GM23338 (cell line): Measurements from ENCODE around the gene LUZP2. TPM values are rescaled to one million over a fixed set of nuclear protein-coding genes. Genes with fewer than 3 reads are reported as not detected.

ENCODE experiments used
- ATAC-seq: fragments of 200-7000 bp; cut with Tn5 transposase; 3 replicates; pipeline ENCODE4 v1.9.1; 2020
- DNase-seq: peaks from one replicate; pipeline ENCODE4 v3.0.0-alpha.2; 2015; ENCODE audit warnings: low spot score
- H2AFZ ChIP-seq: fragments of 200-600 bp; sonication (generic); 2 replicates; pipeline ENCODE4 v1.8.0; 2016; ENCODE audit warnings: antibody characterized with exemption, mild to moderate bottlenecking, moderate library complexity
- H3F3A ChIP-seq: fragments of 200-600 bp; sonication (generic); replicated peaks from 2 replicates; pipeline ENCODE4 v1.8.0; 2017; ENCODE audit warnings: antibody characterized with exemption, mixed run types, low read depth
- H3K27ac ChIP-seq: fragments of 200-600 bp; sonication (generic); 2 replicates; pipeline ENCODE4 v1.6.1; 2016; ENCODE audit warnings: low read depth
- H3K27me3 ChIP-seq: fragments of 200-600 bp; sonication (generic); 2 replicates; pipeline ENCODE4 v1.8.0; 2016; ENCODE audit warnings: mild to moderate bottlenecking, mixed run types, moderate library complexity; ENCODE audit not compliant: insufficient read depth
- H3K36me3 ChIP-seq: fragments of 200-600 bp; sonication (generic); 2 replicates; pipeline ENCODE4 v1.8.0; 2016; ENCODE audit warnings: mild to moderate bottlenecking; ENCODE audit not compliant: insufficient read depth
- H3K4me1 ChIP-seq: fragments of 200-600 bp; sonication (generic); 2 replicates; pipeline ENCODE4 v1.8.0; 2016; ENCODE audit warnings: mild to moderate bottlenecking, moderate library complexity; ENCODE audit not compliant: insufficient read depth
- H3K4me2 ChIP-seq: fragments of 200-600 bp; sonication (generic); 2 replicates; pipeline ENCODE4 v1.7.1; 2017; ENCODE audit warnings: mixed run types
- H3K4me3 ChIP-seq: fragments of 200-600 bp; sonication (generic); 2 replicates; pipeline ENCODE4 v1.6.1; 2016; ENCODE audit warnings: mixed run types
- H3K79me2 ChIP-seq: fragments of 200-600 bp; sonication (generic); replicated peaks from 2 replicates; pipeline ENCODE4 v1.8.0; 2017; ENCODE audit warnings: mild to moderate bottlenecking; ENCODE audit not compliant: insufficient read depth
- H3K9me2 ChIP-seq: fragments of 200-600 bp; sonication (generic); 2 replicates; pipeline ENCODE4 v1.8.0; 2017; ENCODE audit not compliant: insufficient read depth
- H4K20me1 ChIP-seq: fragments of 200-600 bp; sonication (generic); replicated peaks from 2 replicates; pipeline ENCODE4 v1.8.0; 2017; ENCODE audit warnings: mild to moderate bottlenecking; ENCODE audit not compliant: insufficient read depth
- H3K27ac Mint-ChIP-seq: 2 replicates; pipeline ENCODE4 v1.8.0; 2020; ENCODE audit warnings: inconsistent platforms, mild to moderate bottlenecking, moderate library complexity, mixed read lengths
- H3K27me3 Mint-ChIP-seq: 3 replicates; pipeline ENCODE4 v1.8.0; 2022; ENCODE audit warnings: low read depth, mild to moderate bottlenecking, moderate library complexity, mixed read lengths, inconsistent platforms; ENCODE audit not compliant: insufficient read depth, poor library complexity
- H3K36me3 Mint-ChIP-seq: 3 replicates; pipeline ENCODE4 v1.8.0; 2021; ENCODE audit warnings: low read depth, mild to moderate bottlenecking, inconsistent platforms, moderate library complexity, mixed read lengths
- H3K4me1 Mint-ChIP-seq: 3 replicates; pipeline ENCODE4 v1.8.0; 2020; ENCODE audit warnings: mild to moderate bottlenecking, inconsistent platforms, mixed read lengths
- H3K4me3 Mint-ChIP-seq: 3 replicates; pipeline ENCODE4 v1.8.0; 2021; ENCODE audit warnings: moderate library complexity, mild to moderate bottlenecking, inconsistent platforms, mixed read lengths
- H3K9me3 Mint-ChIP-seq: 3 replicates; pipeline ENCODE4 v1.8.0; 2020; ENCODE audit warnings: moderate library complexity, mild to moderate bottlenecking, inconsistent platforms, mixed read lengths
- CREB1 ChIP-seq: fragments of 250-450 bp; sonication (Bioruptor Pico); IDR thresholded peaks from 2 replicates; pipeline ENCODE4 v1.5.0; 2020; ENCODE audit warnings: low read depth, mild to moderate bottlenecking, moderate library complexity
- EZH2 ChIP-seq: fragments of 200-600 bp; sonication (generic); IDR thresholded peaks from one replicate; pipeline ENCODE4 v1.8.0; 2017; ENCODE audit warnings: antibody characterized with exemption, mild to moderate bottlenecking, low read depth; ENCODE audit not compliant: unreplicated experiment
- EZH2phosphoT487 ChIP-seq: fragments of 200-600 bp; sonication (generic); IDR thresholded peaks from one replicate; pipeline ENCODE4 v1.8.1; 2018; ENCODE audit warnings: antibody characterized with exemption; ENCODE audit not compliant: unreplicated experiment
- JUNB ChIP-seq: IDR thresholded peaks from one replicate; pipeline ENCODE4 v1.6.1; 2016; ENCODE audit warnings: antibody characterized with exemption; ENCODE audit not compliant: unreplicated experiment
- NANOG ChIP-seq: IDR thresholded peaks from 2 replicates; pipeline ENCODE4 v1.6.1; 2016; ENCODE audit warnings: antibody characterized with exemption, borderline replicate concordance
- POLR2AphosphoS5 ChIP-seq: IDR thresholded peaks from 2 replicates; pipeline ENCODE4 v1.6.1; 2016; ENCODE audit warnings: antibody characterized with exemption, low read depth
- STAT1 ChIP-seq: IDR thresholded peaks from one replicate; pipeline ENCODE4 v1.6.1; 2016; ENCODE audit warnings: antibody characterized with exemption; ENCODE audit not compliant: unreplicated experiment
- ZNF114 ChIP-seq: fragments of 250-450 bp; sonication (Bioruptor Pico); IDR thresholded peaks from 2 replicates; pipeline ENCODE4 v1.5.0; 2020; ENCODE audit warnings: mild to moderate bottlenecking, moderate library complexity
- ZNF331 ChIP-seq: fragments of 250-450 bp; sonication (Bioruptor Pico); IDR thresholded peaks from 2 replicates; pipeline ENCODE4 v1.5.0; 2020; ENCODE audit warnings: low read depth, mild to moderate bottlenecking, moderate library complexity
- polyA plus RNA-seq: library from polyadenylated mRNA; unstranded; fragments of >200 nt; fragmentation: Nextera tagmentation; extraction: Ambion mirVana; gene quantifications from 2 replicates; pipeline ENCODE4 v1.2.1, GENCODE V29; 2016
- total RNA-seq: library from RNA; depleted of rRNA; stranded (reverse); fragments of >200 nt; shearing (Covaris generic); gene quantifications from 2 replicates; pipeline ENCODE4 v1.2.3, GENCODE V29; 2014
- TF ChIP-seq, protein P1 (sequence below), 2 experiments: fragments of 200-600 bp in 1 of 2; sonication (generic) in 1 of 2; conservative IDR thresholded peaks; 2 replicates each; pipeline versions ENCODE4 v1.5.1 to v1.6.1; 2016 to 2017; ENCODE audit warnings: antibody characterized with exemption in 2 of 2, low read depth in 2 of 2, mild to moderate bottlenecking in 2 of 2, moderate library complexity in 1 of 2
- TF ChIP-seq, protein P2 (sequence below): IDR thresholded peaks from 2 replicates; pipeline ENCODE4 v1.6.1; 2016; ENCODE audit warnings: antibody characterized with exemption
- TF ChIP-seq, protein P3 (sequence below): fragments of 250-450 bp; sonication (Bioruptor Pico); IDR thresholded peaks from 2 replicates; pipeline ENCODE4 v1.5.0; 2020; ENCODE audit warnings: mild to moderate bottlenecking, moderate library complexity
- TF ChIP-seq, protein P4 (sequence below): IDR thresholded peaks from one replicate; pipeline ENCODE4 v1.6.1; 2018; ENCODE audit warnings: antibody characterized with exemption; ENCODE audit not compliant: unreplicated experiment

LUZP2 gene
- total and polyA plus RNA-seq, 2 experiments from 2014 or later: 2.0 to 9.2 TPM

DNA sequence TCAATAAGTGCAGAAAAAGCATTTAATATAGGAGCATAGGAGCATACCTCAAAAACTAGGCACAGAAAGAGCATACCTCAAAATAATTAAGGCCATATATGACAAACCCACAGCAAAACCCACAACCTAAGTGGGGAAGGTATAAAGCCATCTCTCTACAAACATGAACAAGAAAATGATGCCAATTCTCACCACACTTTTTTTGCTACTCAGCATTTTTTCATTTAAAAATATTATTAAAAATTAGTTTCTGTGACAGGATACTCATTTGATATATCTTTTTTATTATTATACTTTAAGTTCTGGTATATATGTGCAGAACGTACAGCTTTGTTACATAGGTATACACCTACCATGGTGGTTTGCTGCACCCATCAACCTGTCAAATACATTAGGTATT, 352.0 kb downstream of the LUZP2 start:
- TF ChIP-seq EZH2: no peak
- no peak for TF ChIP-seq EZH2phosphoT487
- no peak for TF ChIP-seq POLR2AphosphoS5
- no peak for TF ChIP-seq STAT1
- TF ChIP-seq, protein P1, sequence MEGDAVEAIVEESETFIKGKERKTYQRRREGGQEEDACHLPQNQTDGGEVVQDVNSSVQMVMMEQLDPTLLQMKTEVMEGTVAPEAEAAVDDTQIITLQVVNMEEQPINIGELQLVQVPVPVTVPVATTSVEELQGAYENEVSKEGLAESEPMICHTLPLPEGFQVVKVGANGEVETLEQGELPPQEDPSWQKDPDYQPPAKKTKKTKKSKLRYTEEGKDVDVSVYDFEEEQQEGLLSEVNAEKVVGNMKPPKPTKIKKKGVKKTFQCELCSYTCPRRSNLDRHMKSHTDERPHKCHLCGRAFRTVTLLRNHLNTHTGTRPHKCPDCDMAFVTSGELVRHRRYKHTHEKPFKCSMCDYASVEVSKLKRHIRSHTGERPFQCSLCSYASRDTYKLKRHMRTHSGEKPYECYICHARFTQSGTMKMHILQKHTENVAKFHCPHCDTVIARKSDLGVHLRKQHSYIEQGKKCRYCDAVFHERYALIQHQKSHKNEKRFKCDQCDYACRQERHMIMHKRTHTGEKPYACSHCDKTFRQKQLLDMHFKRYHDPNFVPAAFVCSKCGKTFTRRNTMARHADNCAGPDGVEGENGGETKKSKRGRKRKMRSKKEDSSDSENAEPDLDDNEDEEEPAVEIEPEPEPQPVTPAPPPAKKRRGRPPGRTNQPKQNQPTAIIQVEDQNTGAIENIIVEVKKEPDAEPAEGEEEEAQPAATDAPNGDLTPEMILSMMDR (conservative IDR thresholded peaks at IDR 0.05; ENCODE audit: low read depth in 2 of 2): no peak
- TF ChIP-seq, protein P2, sequence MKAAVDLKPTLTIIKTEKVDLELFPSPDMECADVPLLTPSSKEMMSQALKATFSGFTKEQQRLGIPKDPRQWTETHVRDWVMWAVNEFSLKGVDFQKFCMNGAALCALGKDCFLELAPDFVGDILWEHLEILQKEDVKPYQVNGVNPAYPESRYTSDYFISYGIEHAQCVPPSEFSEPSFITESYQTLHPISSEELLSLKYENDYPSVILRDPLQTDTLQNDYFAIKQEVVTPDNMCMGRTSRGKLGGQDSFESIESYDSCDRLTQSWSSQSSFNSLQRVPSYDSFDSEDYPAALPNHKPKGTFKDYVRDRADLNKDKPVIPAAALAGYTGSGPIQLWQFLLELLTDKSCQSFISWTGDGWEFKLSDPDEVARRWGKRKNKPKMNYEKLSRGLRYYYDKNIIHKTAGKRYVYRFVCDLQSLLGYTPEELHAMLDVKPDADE: no peak
- TF ChIP-seq CREB1: no peak
- TF ChIP-seq, protein P3, sequence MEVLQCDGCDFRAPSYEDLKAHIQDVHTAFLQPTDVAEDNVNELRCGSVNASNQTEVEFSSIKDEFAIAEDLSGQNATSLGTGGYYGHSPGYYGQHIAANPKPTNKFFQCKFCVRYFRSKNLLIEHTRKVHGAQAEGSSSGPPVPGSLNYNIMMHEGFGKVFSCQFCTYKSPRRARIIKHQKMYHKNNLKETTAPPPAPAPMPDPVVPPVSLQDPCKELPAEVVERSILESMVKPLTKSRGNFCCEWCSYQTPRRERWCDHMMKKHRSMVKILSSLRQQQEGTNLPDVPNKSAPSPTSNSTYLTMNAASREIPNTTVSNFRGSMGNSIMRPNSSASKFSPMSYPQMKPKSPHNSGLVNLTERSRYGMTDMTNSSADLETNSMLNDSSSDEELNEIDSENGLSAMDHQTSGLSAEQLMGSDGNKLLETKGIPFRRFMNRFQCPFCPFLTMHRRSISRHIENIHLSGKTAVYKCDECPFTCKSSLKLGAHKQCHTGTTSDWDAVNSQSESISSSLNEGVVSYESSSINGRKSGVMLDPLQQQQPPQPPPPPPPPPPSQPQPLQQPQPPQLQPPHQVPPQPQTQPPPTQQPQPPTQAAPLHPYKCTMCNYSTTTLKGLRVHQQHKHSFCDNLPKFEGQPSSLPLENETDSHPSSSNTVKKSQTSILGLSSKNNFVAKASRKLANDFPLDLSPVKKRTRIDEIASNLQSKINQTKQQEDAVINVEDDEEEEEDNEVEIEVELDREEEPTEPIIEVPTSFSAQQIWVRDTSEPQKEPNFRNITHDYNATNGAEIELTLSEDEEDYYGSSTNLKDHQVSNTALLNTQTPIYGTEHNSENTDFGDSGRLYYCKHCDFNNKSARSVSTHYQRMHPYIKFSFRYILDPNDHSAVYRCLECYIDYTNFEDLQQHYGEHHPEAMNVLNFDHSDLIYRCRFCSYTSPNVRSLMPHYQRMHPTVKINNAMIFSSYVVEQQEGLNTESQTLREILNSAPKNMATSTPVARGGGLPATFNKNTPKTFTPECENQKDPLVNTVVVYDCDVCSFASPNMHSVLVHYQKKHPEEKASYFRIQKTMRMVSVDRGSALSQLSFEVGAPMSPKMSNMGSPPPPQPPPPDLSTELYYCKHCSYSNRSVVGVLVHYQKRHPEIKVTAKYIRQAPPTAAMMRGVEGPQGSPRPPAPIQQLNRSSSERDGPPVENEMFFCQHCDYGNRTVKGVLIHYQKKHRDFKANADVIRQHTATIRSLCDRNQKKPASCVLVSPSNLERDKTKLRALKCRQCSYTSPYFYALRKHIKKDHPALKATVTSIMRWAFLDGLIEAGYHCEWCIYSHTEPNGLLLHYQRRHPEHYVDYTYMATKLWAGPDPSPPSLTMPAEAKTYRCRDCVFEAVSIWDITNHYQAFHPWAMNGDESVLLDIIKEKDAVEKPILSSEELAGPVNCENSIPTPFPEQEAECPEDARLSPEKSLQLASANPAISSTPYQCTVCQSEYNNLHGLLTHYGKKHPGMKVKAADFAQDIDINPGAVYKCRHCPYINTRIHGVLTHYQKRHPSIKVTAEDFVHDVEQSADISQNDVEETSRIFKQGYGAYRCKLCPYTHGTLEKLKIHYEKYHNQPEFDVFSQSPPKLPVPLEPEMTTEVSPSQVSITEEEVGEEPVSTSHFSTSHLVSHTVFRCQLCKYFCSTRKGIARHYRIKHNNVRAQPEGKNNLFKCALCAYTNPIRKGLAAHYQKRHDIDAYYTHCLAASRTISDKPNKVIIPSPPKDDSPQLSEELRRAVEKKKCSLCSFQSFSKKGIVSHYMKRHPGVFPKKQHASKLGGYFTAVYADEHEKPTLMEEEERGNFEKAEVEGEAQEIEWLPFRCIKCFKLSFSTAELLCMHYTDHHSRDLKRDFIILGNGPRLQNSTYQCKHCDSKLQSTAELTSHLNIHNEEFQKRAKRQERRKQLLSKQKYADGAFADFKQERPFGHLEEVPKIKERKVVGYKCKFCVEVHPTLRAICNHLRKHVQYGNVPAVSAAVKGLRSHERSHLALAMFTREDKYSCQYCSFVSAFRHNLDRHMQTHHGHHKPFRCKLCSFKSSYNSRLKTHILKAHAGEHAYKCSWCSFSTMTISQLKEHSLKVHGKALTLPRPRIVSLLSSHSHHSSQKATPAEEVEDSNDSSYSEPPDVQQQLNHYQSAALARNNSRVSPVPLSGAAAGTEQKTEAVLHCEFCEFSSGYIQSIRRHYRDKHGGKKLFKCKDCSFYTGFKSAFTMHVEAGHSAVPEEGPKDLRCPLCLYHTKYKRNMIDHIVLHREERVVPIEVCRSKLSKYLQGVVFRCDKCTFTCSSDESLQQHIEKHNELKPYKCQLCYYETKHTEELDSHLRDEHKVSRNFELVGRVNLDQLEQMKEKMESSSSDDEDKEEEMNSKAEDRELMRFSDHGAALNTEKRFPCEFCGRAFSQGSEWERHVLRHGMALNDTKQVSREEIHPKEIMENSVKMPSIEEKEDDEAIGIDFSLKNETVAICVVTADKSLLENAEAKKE (CRISPR knock-in tag): no peak
- TF ChIP-seq, protein P4, sequence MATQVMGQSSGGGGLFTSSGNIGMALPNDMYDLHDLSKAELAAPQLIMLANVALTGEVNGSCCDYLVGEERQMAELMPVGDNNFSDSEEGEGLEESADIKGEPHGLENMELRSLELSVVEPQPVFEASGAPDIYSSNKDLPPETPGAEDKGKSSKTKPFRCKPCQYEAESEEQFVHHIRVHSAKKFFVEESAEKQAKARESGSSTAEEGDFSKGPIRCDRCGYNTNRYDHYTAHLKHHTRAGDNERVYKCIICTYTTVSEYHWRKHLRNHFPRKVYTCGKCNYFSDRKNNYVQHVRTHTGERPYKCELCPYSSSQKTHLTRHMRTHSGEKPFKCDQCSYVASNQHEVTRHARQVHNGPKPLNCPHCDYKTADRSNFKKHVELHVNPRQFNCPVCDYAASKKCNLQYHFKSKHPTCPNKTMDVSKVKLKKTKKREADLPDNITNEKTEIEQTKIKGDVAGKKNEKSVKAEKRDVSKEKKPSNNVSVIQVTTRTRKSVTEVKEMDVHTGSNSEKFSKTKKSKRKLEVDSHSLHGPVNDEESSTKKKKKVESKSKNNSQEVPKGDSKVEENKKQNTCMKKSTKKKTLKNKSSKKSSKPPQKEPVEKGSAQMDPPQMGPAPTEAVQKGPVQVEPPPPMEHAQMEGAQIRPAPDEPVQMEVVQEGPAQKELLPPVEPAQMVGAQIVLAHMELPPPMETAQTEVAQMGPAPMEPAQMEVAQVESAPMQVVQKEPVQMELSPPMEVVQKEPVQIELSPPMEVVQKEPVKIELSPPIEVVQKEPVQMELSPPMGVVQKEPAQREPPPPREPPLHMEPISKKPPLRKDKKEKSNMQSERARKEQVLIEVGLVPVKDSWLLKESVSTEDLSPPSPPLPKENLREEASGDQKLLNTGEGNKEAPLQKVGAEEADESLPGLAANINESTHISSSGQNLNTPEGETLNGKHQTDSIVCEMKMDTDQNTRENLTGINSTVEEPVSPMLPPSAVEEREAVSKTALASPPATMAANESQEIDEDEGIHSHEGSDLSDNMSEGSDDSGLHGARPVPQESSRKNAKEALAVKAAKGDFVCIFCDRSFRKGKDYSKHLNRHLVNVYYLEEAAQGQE: no peak
- no peak for TF ChIP-seq ZNF114 (CRISPR knock-in tag)
- TF ChIP-seq ZNF331 (CRISPR knock-in tag): no peak
- TF ChIP-seq NANOG: no peak
- TF ChIP-seq JUNB: no peak
- Histone ChIP-seq H3K79me2 (no peaks in the 10 kb centered on the region), H4K20me1 (no peaks in the 10 kb centered on the region), H3K27ac (no peak overlapping the region), H3K4me2 (no peak overlapping the region), H3K36me3 (no peaks in the 10 kb centered on the region), H3F3A (no peaks in the 10 kb centered on the region), H3K4me1 (no peaks in the 10 kb centered on the region), H3K27me3 (no peaks in the 10 kb centered on the region), H3K9me2 (peaks cover 13% of the 10 kb centered on the region; the same call in 1 of the 2 replicates), H2AFZ (no peak overlapping the region), H3K4me3 (no peak overlapping the region)
- no peak overlapping the region for H3K27ac Mint-ChIP-seq
- no peaks in the 10 kb centered on the region; the same call in 2 of the 3 replicates for H3K36me3 Mint-ChIP-seq
- H3K27me3 Mint-ChIP-seq: no peaks in the 10 kb centered on the region
- no peak overlapping the region for H3K4me3 Mint-ChIP-seq
- DNase-seq (no peak), ATAC-seq (no peak)
- H3K9me3 Mint-ChIP-seq: 0 out of 3 replicates have a peak, but pooled peaks cover under 1% of the 10 kb centered on the region
- H3K4me1 Mint-ChIP-seq: no peaks in the 10 kb centered on the region
